Muscle of leg (tissue), 11 donors: Measurements from ENCODE around the gene FNDC3B. TPM values are rescaled to one million over a fixed set of nuclear protein-coding genes. Genes with fewer than 3 reads are reported as not detected.
A peak's percentile ranks its signal among the peaks of the same experiment; 100 is the strongest.

Experiments used
- DNase-seq: peaks from one replicate; pipeline ENCODE4 v3.0.0; 2013
- H3K27ac ChIP-seq: one replicate; pipeline ENCODE4 v1.5.1; 2013; ENCODE audit warnings: mild to moderate bottlenecking, low read length, control low read depth
- H3K27me3 ChIP-seq: one replicate; pipeline ENCODE4 v1.6.1; 2013; ENCODE audit warnings: low read length; ENCODE audit not compliant: control insufficient read depth, insufficient read depth
- H3K36me3 ChIP-seq: one replicate; pipeline ENCODE4 v1.6.1; 2013; ENCODE audit warnings: low read length; ENCODE audit not compliant: control insufficient read depth, insufficient read depth
- H3K4me1 ChIP-seq: one replicate; pipeline ENCODE4 v1.6.1; 2013; ENCODE audit warnings: low read length; ENCODE audit not compliant: control insufficient read depth, insufficient read depth
- H3K4me3 ChIP-seq: one replicate; pipeline ENCODE4 v1.5.1; 2013; ENCODE audit warnings: low read length, control low read depth
- H3K9me3 ChIP-seq: replicated peaks from 2 replicates; pipeline ENCODE4 v1.6.1; 2013; ENCODE audit warnings: low read depth, low read length; ENCODE audit not compliant: control insufficient read depth
- WGBS: methylation state at CpG from one replicate; pipeline ENCODE4 v1.1.5; 2013; ENCODE audit warnings: missing lambda C conversion rate; ENCODE audit not compliant: insufficient coverage; 5-methylcytosine and 5-hydroxymethylcytosine counted together
- polyA plus RNA-seq, 8 donors: library from polyadenylated mRNA; unstranded; fragments of 120-200 nt; gene quantifications; one replicate each; pipeline versions ENCODE4 v1.2.1 to v1.2.3, GENCODE V29; 2013; ENCODE audit warnings: inconsistent platforms in 1 of 8, low replicate concordance in 1 of 8; ENCODE audit not compliant: insufficient read length in 8 of 8, insufficient read depth in 1 of 8
- total RNA-seq: library from RNA; stranded (reverse); fragments of 120-200 nt; gene quantifications from one replicate; pipeline ENCODE4 v1.2.4, GENCODE V29; 2013

FNDC3B gene
- total and polyA plus RNA-seq, 9 donors, result 35.1 to 98.8 (median 58.3) TPM

GRCh38 chr3:172145031-172145686, 105.8 kb downstream of the FNDC3B start:
- Histone ChIP-seq H3K27ac (peak overlapping the region; percentile 14), H3K4me3 (no peak overlapping the region), H3K27me3 (no peaks in the 10 kb centered on the region), H3K4me1 (peaks cover 6% of the 10 kb centered on the region), H3K9me3 (no peaks in the 10 kb centered on the region), H3K36me3 (peaks cover 4% of the 10 kb centered on the region)
- no CpG with 5 or more reads among the region's 7 CpGs for WGBS
- DNase-seq, result no peak

GRCh38 chr3:172146349-172146748, 107.0 kb downstream of the FNDC3B start:
- H3K4me1 ChIP-seq, result peaks cover 2% of the 10 kb centered on the region
- WGBS, result no CpG with 5 or more reads among the region's 3 CpGs

GRCh38 chr3:172147113-172147818, 107.9 kb downstream of the FNDC3B start:
- Histone ChIP-seq H3K4me1 (peaks cover 8% of the 10 kb centered on the region), H3K4me3 (no peak overlapping the region), H3K27ac (no peak overlapping the region), H3K9me3 (no peaks in the 10 kb centered on the region), H3K36me3 (peaks cover 4% of the 10 kb centered on the region), H3K27me3 (no peaks in the 10 kb centered on the region)
- no peak for DNase-seq
- WGBS, result 89% methylated on average over 1 of the region's 8 CpGs

More at GRCh38 chr3:172146349-172146748, 107.0 kb downstream of the FNDC3B start:
- no peaks in the 10 kb centered on the region for H3K27me3 ChIP-seq
- DNase-seq, result no peak
- H3K36me3 ChIP-seq, result peaks cover 4% of the 10 kb centered on the region
- no peaks in the 10 kb centered on the region for H3K9me3 ChIP-seq
- H3K4me3 ChIP-seq, result no peak overlapping the region
- no peak overlapping the region for H3K27ac ChIP-seq

- no CpG with 5 or more reads among the region's 2 CpGs for WGBS
- Histone ChIP-seq H3K27ac (no peak overlapping the region), H3K36me3 (no peaks in the 10 kb centered on the region), H3K9me3 (no peaks in the 10 kb centered on the region), H3K27me3 (no peaks in the 10 kb centered on the region), H3K4me1 (peaks cover 18% of the 10 kb centered on the region), H3K4me3 (no peak overlapping the region)
- no peak for DNase-seq
Observed at GRCh38 chr3:172148241-172148640, 108.9 kb downstream of the FNDC3B start.

- H3K4me3 ChIP-seq, result no peak overlapping the region
- peak overlapping the region; percentile 22 for H3K27ac ChIP-seq
- peaks cover 25% of the 10 kb centered on the region for H3K4me1 ChIP-seq
- H3K9me3 ChIP-seq, result no peaks in the 10 kb centered on the region
- WGBS, result no CpG with 5 or more reads among the region's 3 CpGs
- H3K36me3 ChIP-seq, result peaks cover 3% of the 10 kb centered on the region
- no peak for DNase-seq
- H3K27me3 ChIP-seq, result no peaks in the 10 kb centered on the region
Observed at GRCh38 chr3:172148702-172149565, 109.6 kb downstream of the FNDC3B start.

- H3K9me3 ChIP-seq, result no peaks in the 10 kb centered on the region
- no peak for DNase-seq
- WGBS, result no CpG with 5 or more reads among the region's 3 CpGs
- no peak overlapping the region for H3K27ac ChIP-seq
- no peaks in the 10 kb centered on the region for H3K27me3 ChIP-seq
- H3K4me3 ChIP-seq, result no peak overlapping the region
- peaks cover 30% of the 10 kb centered on the region for H3K4me1 ChIP-seq
- H3K36me3 ChIP-seq, result peaks cover 3% of the 10 kb centered on the region
Observed at GRCh38 chr3:172150268-172150667, 110.9 kb downstream of the FNDC3B start.

GRCh38 chr3:172150913-172151650, 111.7 kb downstream of the FNDC3B start:
- H3K9me3 ChIP-seq, result no peaks in the 10 kb centered on the region
- WGBS, result 20% methylated on average over 2 of the region's 5 CpGs
- no peaks in the 10 kb centered on the region for H3K27me3 ChIP-seq
- peaks cover 32% of the 10 kb centered on the region for H3K4me1 ChIP-seq
- peak; percentile 76 for DNase-seq
- peak overlapping the region; percentile 96 for H3K27ac ChIP-seq
- no peak overlapping the region for H3K4me3 ChIP-seq
- peaks cover 5% of the 10 kb centered on the region for H3K36me3 ChIP-seq

GRCh38 chr3:172151651-172152649, 112.6 kb downstream of the FNDC3B start:
- Histone ChIP-seq H3K4me1 (peaks cover 35% of the 10 kb centered on the region), H3K36me3 (peaks cover 5% of the 10 kb centered on the region), H3K4me3 (no peak overlapping the region), H3K27ac (peak overlapping the region; percentile 96), H3K9me3 (no peaks in the 10 kb centered on the region), H3K27me3 (no peaks in the 10 kb centered on the region)
- WGBS, result 36% methylated on average over 7 of the region's 14 CpGs
- DNase-seq, result peak; percentile 83

- Histone ChIP-seq H3K4me3 (no peak overlapping the region), H3K36me3 (peaks cover 5% of the 10 kb centered on the region), H3K27ac (peak overlapping the region; percentile 96), H3K4me1 (peaks cover 35% of the 10 kb centered on the region), H3K27me3 (no peaks in the 10 kb centered on the region), H3K9me3 (no peaks in the 10 kb centered on the region)
- WGBS, result 5% methylated on average over 6 of the region's 7 CpGs
- DNase-seq, result peak; percentile 89
Observed at GRCh38 chr3:172152874-172153273, 113.5 kb downstream of the FNDC3B start.
